Endothelial cell of umbilical vein (primary cell): ENCODE measurements around the gene TIAM1. TPM values are rescaled to one million over a fixed set of nuclear protein-coding genes. Genes with fewer than 3 reads are reported as not detected.

Source experiments
- BruUV-seq: library from RNA; stranded (reverse); fragments of 400-500 nt; replicated peaks from 2 replicates; lab custom pipeline; 2021; lab: Mats Ljungman, UMichigan
- CTCF ChIA-PET: fragments of 300-600, 350-600 bp; sonication (Branson Sonifier 250); formaldehyde crosslinking; loops from one replicate; lab custom pipeline; 2021; ENCODE audit warnings: antibody characterized with exemption, inconsistent platforms; lab: Charles Lee
- POLR2A ChIA-PET: fragments of 300-600, 350-600 bp; sonication (Branson Sonifier 250); formaldehyde crosslinking; loops from one replicate; lab custom pipeline; 2021; ENCODE audit warnings: antibody characterized with exemption, inconsistent platforms; lab: Charles Lee
- DNase-seq: peaks from one replicate; pipeline ENCODE4 v3.0.0-alpha.2; 2011; ENCODE audit warnings: low read depth, low spot score
- FAIRE-seq: peaks from 2 replicates; lab custom pipeline; 2011; peaks lifted over from hg19 to GRCh38; lab: Jason Lieb, UNC
- H2AFZ ChIP-seq: 2 replicates; pipeline ENCODE4 v1.6.0; 2012; ENCODE audit warnings: low read depth, low read length, control low read depth, inconsistent platforms
- H3K27ac ChIP-seq: 2 replicates; pipeline ENCODE4 v1.5.1; 2011; ENCODE audit warnings: low read depth, mild to moderate bottlenecking, control low read depth, low read length, moderate library complexity; ENCODE audit not compliant: insufficient read depth
- H3K27me3 ChIP-seq, 2 experiments: 2 replicates each; pipeline versions ENCODE4 v1.6.0 to v1.6.1; 2011; ENCODE audit warnings: low read length in 2 of 2, mixed read lengths in 1 of 2; ENCODE audit not compliant: control insufficient read depth in 2 of 2, insufficient read depth in 2 of 2
- H3K36me3 ChIP-seq, 2 experiments: 2 replicates in 1 of 2; 3 replicates in 1 of 2; pipeline ENCODE4 v1.5.1; 2011; ENCODE audit warnings: low read length in 2 of 2, mild to moderate bottlenecking in 1 of 2, moderate library complexity in 1 of 2; ENCODE audit not compliant: control insufficient read depth in 2 of 2, insufficient read depth in 2 of 2; ENCODE audit errors: extremely low read depth in 1 of 2
- H3K4me1 ChIP-seq: 3 replicates; pipeline ENCODE4 v1.5.1; 2011; ENCODE audit warnings: mild to moderate bottlenecking, low read length; ENCODE audit not compliant: control insufficient read depth, insufficient read depth; ENCODE audit errors: extremely low read depth
- H3K4me2 ChIP-seq: 2 replicates; pipeline ENCODE4 v1.6.1; 2011; ENCODE audit warnings: low read length, control low read depth, mixed read lengths; ENCODE audit not compliant: insufficient read depth
- H3K4me3 ChIP-seq, 3 experiments: fragments of 200-600 bp in 1 of 3; sonication (generic), shearing (Covaris generic) in 1 of 3; replicated peaks in 1 of 3; 2 replicates each; pipeline ENCODE4 v1.5.1; 2011 to 2016; ENCODE audit warnings: control low read depth in 3 of 3, low read length in 3 of 3, mild to moderate bottlenecking in 2 of 3, inconsistent platforms in 1 of 3, low read depth in 1 of 3, moderate library complexity in 1 of 3; ENCODE audit not compliant: insufficient read depth in 1 of 3
- H3K79me2 ChIP-seq: 2 replicates; pipeline ENCODE4 v1.6.0; 2012; ENCODE audit warnings: low read length, inconsistent platforms; ENCODE audit not compliant: control insufficient read depth, insufficient read depth
- H3K9ac ChIP-seq: replicated peaks from 2 replicates; pipeline ENCODE3; 2011; ENCODE audit warnings: low read length, control low read depth; ENCODE audit not compliant: insufficient read depth; ENCODE audit errors: extremely low read depth
- H3K9me1 ChIP-seq: replicated peaks from 3 replicates; pipeline ENCODE4 v1.6.0; 2011; ENCODE audit warnings: mild to moderate bottlenecking, low read length; ENCODE audit not compliant: control insufficient read depth, insufficient read depth; ENCODE audit errors: extremely low read depth
- H3K9me3 ChIP-seq: replicated peaks from 2 replicates; pipeline ENCODE4 v1.5.1; 2012; ENCODE audit warnings: low read length, inconsistent platforms; ENCODE audit not compliant: control insufficient read depth, insufficient read depth
- H4K20me1 ChIP-seq: replicated peaks from 2 replicates; pipeline ENCODE3; 2011; ENCODE audit warnings: mild to moderate bottlenecking, low read length; ENCODE audit not compliant: control insufficient read depth, insufficient read depth; ENCODE audit errors: extremely low read depth
- CTCF ChIP-seq, 2 donors: IDR thresholded peaks; 1 replicate in 1 of 2; 2 replicates in 1 of 2; pipeline ENCODE4 v1.5.1; 2011; ENCODE audit warnings: low read length in 2 of 2, mild to moderate bottlenecking in 2 of 2, moderate library complexity in 2 of 2, control low read depth in 1 of 2, inconsistent platforms in 1 of 2, low read depth in 1 of 2; ENCODE audit not compliant: insufficient read depth in 1 of 2; ENCODE audit errors: extremely low read depth in 1 of 2
- EZH2 ChIP-seq: IDR thresholded peaks from 2 replicates; pipeline ENCODE4 v1.6.1; 2012; ENCODE audit warnings: borderline replicate concordance, low read depth, mild to moderate bottlenecking, moderate library complexity, low read length, inconsistent platforms; ENCODE audit not compliant: severe bottlenecking
- FOS ChIP-seq: IDR thresholded peaks from 2 replicates; pipeline ENCODE4 v1.6.1; 2011; ENCODE audit warnings: mild to moderate bottlenecking, low read length, moderate library complexity, borderline replicate concordance; ENCODE audit not compliant: insufficient read depth
- GATA2 ChIP-seq: IDR thresholded peaks from 2 replicates; pipeline ENCODE4 v1.7.0; 2011; ENCODE audit warnings: low read depth, mild to moderate bottlenecking, moderate library complexity, mixed read lengths, low read length; ENCODE audit not compliant: insufficient read length, insufficient read depth
- JUN ChIP-seq: IDR thresholded peaks from 2 replicates; pipeline ENCODE4 v1.6.1; 2011; ENCODE audit warnings: borderline replicate concordance, low read depth; ENCODE audit not compliant: insufficient read length, insufficient read depth
- MAX ChIP-seq: IDR thresholded peaks from 2 replicates; pipeline ENCODE4 v1.6.1; 2011; ENCODE audit not compliant: insufficient read depth, insufficient read length
- MYC ChIP-seq: IDR thresholded peaks from one replicate; pipeline ENCODE4 v1.6.1; 2011; ENCODE audit warnings: mild to moderate bottlenecking, low read depth, low read length
- POLR2A ChIP-seq: IDR thresholded peaks from 2 replicates; pipeline ENCODE4 v1.6.1; 2012; ENCODE audit warnings: low read depth, mild to moderate bottlenecking, control low read depth, low read length
- POLR2AphosphoS5 ChIP-seq: IDR thresholded peaks from 2 replicates; pipeline ENCODE4 v1.6.1; 2012; ENCODE audit warnings: low read depth, mild to moderate bottlenecking, control low read depth, low read length, moderate library complexity; ENCODE audit not compliant: insufficient read depth
- dilution Hi-C: fragments of 300-500 bp; cut with MboI; formaldehyde crosslinking; loops from one replicate; pipeline ENCODE4 v1.15.0; 2019; ENCODE audit warnings: low sequenced_read_pairs; ENCODE audit not compliant: extremely low pct_ligation_motif_present
- intact Hi-C: fragments of 100-400 bp; cut with micrococcal nuclease; formaldehyde crosslinking; loops from one replicate; pipeline ENCODE4 v1.10.0; 2022
- polyA plus RNA-seq, 4 experiments: library from polyadenylated mRNA; depleted of rRNA in 3 of 4; stranded (reverse) in 3 of 4; unstranded in 1 of 4; fragments of >200 nt; gene quantifications; 2 replicates each; pipeline versions ENCODE4 v1.2.1 to v1.2.3, GENCODE V29; 2011 to 2012; ENCODE audit warnings: missing spikeins in 1 of 4
- total RNA-seq: library from RNA; stranded (reverse); gene quantifications from 2 replicates; pipeline ENCODE4 v1.2.3, GENCODE V29; 2021

The TIAM1 gene
- total and polyA plus RNA-seq, 2 donors (not counting 3 experiments of a cell fraction or from before 2014, with no cell fraction given): 0.21 to 0.86 TPM

- Histone ChIP-seq H3K4me3 (no peak overlapping the region), H3K9me1 (no peaks in the 10 kb centered on the region), H3K4me2 (no peak overlapping the region), H3K36me3 (no peaks in the 10 kb centered on the region), H3K9ac (no peak overlapping the region), H3K27ac (no peak overlapping the region), H3K4me1 (no peaks in the 10 kb centered on the region), H3K79me2 (no peaks in the 10 kb centered on the region), H3K9me3 (no peaks in the 10 kb centered on the region), H4K20me1 (no peaks in the 10 kb centered on the region), H2AFZ (no peak overlapping the region), H3K27me3 (no peaks in the 10 kb centered on the region)
- FAIRE-seq (no peak), DNase-seq (no peak)
- intact Hi-C loops: no loop called here
- TF ChIP-seq MAX (no peak), EZH2 (no peak)
- ChIA-PET CTCF (no interaction called here), POLR2A (no interaction called here)
- no TSS peak for BruUV-seq
- dilution Hi-C loops: no loop called here
These were observed 121.9 kb downstream of the TIAM1 start for GRCh38 chr21:31222142-31222541.

- H3K36me3 ChIP-seq: no peaks in the 10 kb centered on the region
- H3K4me2 ChIP-seq: no peak overlapping the region
- no peaks in the 10 kb centered on the region for H3K9me1 ChIP-seq
- ChIA-PET CTCF (interaction anchor here (0.6 kb wide), 1 partner anchor 379 kb away, joined by 3 read pairs; no protein-coding TSS in a partner anchor), POLR2A (no interaction called here)
- no peaks in the 10 kb centered on the region for H3K9me3 ChIP-seq
- dilution Hi-C loops (no loop called here), intact Hi-C loops (no loop called here)
- H3K4me3 ChIP-seq: no peak overlapping the region
- no TSS peak for BruUV-seq
- H2AFZ ChIP-seq: no peak overlapping the region
- TF ChIP-seq POLR2AphosphoS5 (no peak), MYC (no peak), CTCF (IDR thresholded peaks at IDR 0.05; ENCODE audit: extremely low read depth in 1 of 2, insufficient read depth in 1 of 2, low read depth in 1 of 2, low read length in 2 of 2) (no peak), POLR2A (no peak), EZH2 (no peak), GATA2 (no peak), FOS (no peak), JUN (no peak), MAX (no peak)
- H3K4me1 ChIP-seq: no peaks in the 10 kb centered on the region
- FAIRE-seq: no peak
- H4K20me1 ChIP-seq: no peaks in the 10 kb centered on the region
- DNase-seq: no peak
- no peaks in the 10 kb centered on the region for H3K27me3 ChIP-seq
- no peaks in the 10 kb centered on the region for H3K79me2 ChIP-seq
- H3K27ac ChIP-seq: no peak overlapping the region
- H3K9ac ChIP-seq: no peak overlapping the region
These were observed 123.0 kb downstream of the TIAM1 start for GRCh38 chr21:31221043-31221442.
